HepG2 (cell line): ENCODE results near the gene KLF11. TPM values are rescaled to one million over a fixed set of nuclear protein-coding genes. Genes with fewer than 3 reads are reported as not detected.

Experiments
- ATM ChIP-seq: fragments of 450-650 bp; IDR thresholded peaks from 2 replicates; pipeline ENCODE4 v1.7.1; 2017; ENCODE audit warnings: mild to moderate bottlenecking, borderline replicate concordance
- BATF2 ChIP-seq: sonication (generic); formaldehyde crosslinking; IDR thresholded peaks from 2 replicates; pipeline ENCODE4 v1.8.0; 2022; ENCODE audit warnings: mild to moderate bottlenecking, missing genetic modification reagents, moderate library complexity
- BCL6 ChIP-seq: IDR thresholded peaks from 2 replicates; pipeline ENCODE4 v1.6.1; 2016; ENCODE audit warnings: missing genetic modification reagents, missing compliant biosample characterization
- DMAP1 ChIP-seq: IDR thresholded peaks from 2 replicates; pipeline ENCODE4 v1.6.1; 2016
- IRF9 ChIP-seq: sonication (generic); formaldehyde crosslinking; IDR thresholded peaks from 2 replicates; pipeline ENCODE4 v1.8.0; 2022; ENCODE audit warnings: missing genetic modification reagents, mild to moderate bottlenecking, borderline replicate concordance
- KDM2A ChIP-seq: sonication (generic); formaldehyde crosslinking; IDR thresholded peaks from 2 replicates; pipeline ENCODE4 v1.4.0; 2020; ENCODE audit warnings: low read depth, missing genetic modification reagents, borderline replicate concordance
- KMT2A ChIP-seq: sonication (generic); formaldehyde crosslinking; IDR thresholded peaks from 2 replicates; pipeline ENCODE4 v1.4.0; 2020; ENCODE audit warnings: missing genetic modification reagents
- NR2F1 ChIP-seq, 2 experiments: fragments of 450-650 bp in 1 of 2; formaldehyde crosslinking in 1 of 2; IDR thresholded peaks; 2 replicates each; pipeline versions ENCODE4 v1.5.0 to v1.6.1; 2016 to 2020; ENCODE audit warnings: mild to moderate bottlenecking in 1 of 2, missing compliant biosample characterization in 1 of 2, missing genetic modification reagents in 1 of 2, moderate library complexity in 1 of 2
- PHF21A ChIP-seq: sonication (generic); formaldehyde crosslinking; IDR thresholded peaks from 2 replicates; pipeline ENCODE4 v1.5.0; 2020; ENCODE audit warnings: mild to moderate bottlenecking, missing genetic modification reagents
- TAF1 ChIP-seq: sonication (generic); formaldehyde crosslinking; IDR thresholded peaks from 2 replicates; pipeline ENCODE4 v1.4.0; 2020; ENCODE audit warnings: missing genetic modification reagents
- YEATS4 ChIP-seq: sonication (generic); formaldehyde crosslinking; IDR thresholded peaks from 2 replicates; pipeline ENCODE4 v1.4.0; 2020; ENCODE audit warnings: missing genetic modification reagents, borderline replicate concordance
- ZBTB20 ChIP-seq: sonication (generic); formaldehyde crosslinking; IDR thresholded peaks from 2 replicates; pipeline ENCODE4 v1.8.1; 2023; ENCODE audit warnings: missing genetic modification reagents, low read depth, mild to moderate bottlenecking, borderline replicate concordance
- ZBTB33 ChIP-seq: sonication (generic); formaldehyde crosslinking; IDR thresholded peaks from 2 replicates; pipeline ENCODE4 v1.4.0; 2020; ENCODE audit warnings: missing genetic modification reagents
- ZNF407 ChIP-seq: sonication (generic); formaldehyde crosslinking; IDR thresholded peaks from one replicate; pipeline ENCODE4 v1.5.1; 2020; ENCODE audit warnings: mild to moderate bottlenecking, missing genetic modification reagents; ENCODE audit errors: not compliant biosample characterization
- ZNF451 ChIP-seq: sonication (generic); formaldehyde crosslinking; IDR thresholded peaks from 2 replicates; pipeline ENCODE4 v1.5.0; 2020; ENCODE audit warnings: mild to moderate bottlenecking, missing genetic modification reagents
- ZNF569 ChIP-seq: sonication (generic); formaldehyde crosslinking; IDR thresholded peaks from 2 replicates; pipeline ENCODE4 v1.5.0; 2020; ENCODE audit warnings: mild to moderate bottlenecking, missing genetic modification reagents, moderate library complexity, borderline replicate concordance
- polyA plus RNA-seq, 8 experiments: library from polyadenylated mRNA; depleted of rRNA in 3 of 8; stranded (reverse) in 7 of 8; unstranded in 1 of 8; fragments of >200 nt; fragmentation: Illumina TruSeq in 4 of 8; extraction: Trizol in 4 of 8; gene quantifications; 2 replicates each; pipeline versions ENCODE4 v1.2.1 to v1.2.3, GENCODE V29; 2011 to 2016; ENCODE audit warnings: low read depth in 4 of 8, missing spikeins in 1 of 8, mixed read lengths in 1 of 8; ENCODE audit not compliant: insufficient read depth in 1 of 8
- total RNA-seq, 5 experiments: library from RNA; depleted of rRNA; stranded (reverse); fragments of >200 nt; fragmentation: Illumina TruSeq; extraction: Trizol; gene quantifications; 2 replicates each; pipeline ENCODE4 v1.2.3, GENCODE V29; 2016; ENCODE audit warnings: low read depth in 1 of 5

Gene KLF11
- total and polyA plus RNA-seq, 2 of the 13 experiments (the other 11 are each of a cell fraction or from before 2014, with no cell fraction given) = 2.5 to 11.8 TPM

GRCh38 chr2:10072656-10073480 lies 29.5 kb downstream of the KLF11 start (continued):
- TF ChIP-seq BATF2 (CRISPR knock-in tag) (no peak), ZNF451 (CRISPR knock-in tag) (0 out of 2 replicates have a peak, but pooled peaks have one; percentile 66), ZNF407 (CRISPR knock-in tag) (no peak), NR2F1 (CRISPR knock-in tag; IDR thresholded peaks at IDR 0.05) (no peak), DMAP1 (CRISPR knock-in tag) (no peak), TAF1 (no peak), ZBTB20 (CRISPR knock-in tag) (no peak), PHF21A (no peak), ZNF569 (CRISPR knock-in tag) (no peak), YEATS4 (CRISPR knock-in tag) (no peak), KDM2A (peak; percentile 58; the same call in 1 of the 2 replicates), KMT2A (CRISPR knock-in tag) (no peak), IRF9 (CRISPR knock-in tag) (no peak), BCL6 (CRISPR knock-in tag) (no peak), ATM (no peak), ZBTB33 (0 out of 2 replicates have a peak, but pooled peaks have one; percentile 25)
